CD14-positive monocyte (primary cell): Measurements from ENCODE around the gene CNOT4. TPM values are rescaled to one million over a fixed set of nuclear protein-coding genes. Genes with fewer than 3 reads are reported as not detected.

ENCODE experiments used
- DNase-seq, 3 donors: peaks; one replicate each; pipeline ENCODE4 v3.0.0-alpha.2; 2011 to 2022
- H2AFZ ChIP-seq: 2 replicates; pipeline ENCODE4 v1.6.0; 2012; ENCODE audit warnings: mild to moderate bottlenecking, low read depth, low read length, inconsistent platforms; ENCODE audit not compliant: insufficient read depth, poor library complexity, severe bottlenecking
- H3K27ac ChIP-seq, 2 donors: 1 replicate in 1 of 2; 2 replicates in 1 of 2; pipeline ENCODE4 v1.5.1; 2012 to 2013; ENCODE audit warnings: low read length in 2 of 2, control low read depth in 1 of 2, inconsistent platforms in 1 of 2, low read depth in 1 of 2, mild to moderate bottlenecking in 1 of 2
- H3K27me3 ChIP-seq, 2 donors: one replicate each; pipeline versions ENCODE4 v1.6.0 to v1.6.1; 2011 to 2013; ENCODE audit warnings: low read length in 2 of 2; ENCODE audit not compliant: control insufficient read depth in 2 of 2, insufficient read depth in 2 of 2
- H3K36me3 ChIP-seq, 2 donors: replicated peaks in 1 of 2; 1 replicate in 1 of 2; 2 replicates in 1 of 2; pipeline versions ENCODE4 v1.5.1 to v1.6.1; 2012 to 2013; ENCODE audit warnings: low read length in 2 of 2, control low read depth in 1 of 2, inconsistent platforms in 1 of 2, mild to moderate bottlenecking in 1 of 2; ENCODE audit not compliant: insufficient read depth in 2 of 2, control insufficient read depth in 1 of 2
- H3K4me1 ChIP-seq, 2 donors: 1 replicate in 1 of 2; 2 replicates in 1 of 2; pipeline versions ENCODE4 v1.5.1 to v1.6.1; 2012 to 2013; ENCODE audit warnings: low read length in 2 of 2, control low read depth in 1 of 2, inconsistent platforms in 1 of 2, mild to moderate bottlenecking in 1 of 2, moderate library complexity in 1 of 2; ENCODE audit not compliant: insufficient read depth in 2 of 2, control insufficient read depth in 1 of 2
- H3K4me2 ChIP-seq: replicated peaks from 2 replicates; pipeline ENCODE3; 2012; ENCODE audit warnings: low read length, moderate library complexity, mild to moderate bottlenecking; ENCODE audit not compliant: poor library complexity, severe bottlenecking; ENCODE audit errors: extremely low read depth
- H3K4me3 ChIP-seq, 3 experiments: fragments of 200-600 bp in 1 of 3; sonication (generic) in 1 of 3; replicated peaks in 1 of 3; 1 replicate in 2 of 3; 2 replicates in 1 of 3; pipeline ENCODE4 v1.5.1; 2011 to 2013; ENCODE audit warnings: low read length in 3 of 3, mild to moderate bottlenecking in 3 of 3, control low read depth in 2 of 3, low read depth in 2 of 3, inconsistent platforms in 1 of 3, moderate library complexity in 1 of 3
- H3K79me2 ChIP-seq: 2 replicates; pipeline ENCODE4 v1.6.0; 2012; ENCODE audit warnings: mild to moderate bottlenecking, control low read depth, inconsistent platforms, low read length, moderate library complexity; ENCODE audit not compliant: insufficient read depth
- H3K9ac ChIP-seq: 2 replicates; pipeline ENCODE4 v1.6.0; 2017; ENCODE audit warnings: low read length, mild to moderate bottlenecking; ENCODE audit not compliant: insufficient read depth, poor library complexity, severe bottlenecking
- H3K9me3 ChIP-seq, 2 donors: replicated peaks in 1 of 2; 1 replicate in 1 of 2; 2 replicates in 1 of 2; pipeline versions ENCODE4 v1.5.1 to v1.6.1; 2012 to 2013; ENCODE audit warnings: low read length in 2 of 2, control low read depth in 1 of 2; ENCODE audit not compliant: control insufficient read depth in 1 of 2, insufficient read depth in 1 of 2
- H4K20me1 ChIP-seq: 2 replicates; pipeline ENCODE4 v1.6.0; 2012; ENCODE audit warnings: mild to moderate bottlenecking, low read length, control low read depth, moderate library complexity; ENCODE audit not compliant: insufficient read depth
- H3K27ac Mint-ChIP-seq, 7 donors: one replicate each; pipeline ENCODE4 v1.8.0; 2020; ENCODE audit warnings: mild to moderate bottlenecking in 7 of 7, mixed read lengths in 7 of 7, moderate library complexity in 6 of 7, inconsistent platforms in 2 of 7
- H3K27me3 Mint-ChIP-seq, 3 donors: one replicate each; pipeline ENCODE4 v1.8.0; 2021 to 2022; ENCODE audit warnings: low read depth in 3 of 3, mild to moderate bottlenecking in 3 of 3, mixed read lengths in 3 of 3, moderate library complexity in 3 of 3, inconsistent platforms in 1 of 3
- H3K36me3 Mint-ChIP-seq, 2 donors: one replicate each; pipeline ENCODE4 v1.8.0; 2020; ENCODE audit warnings: mixed read lengths in 2 of 2, inconsistent platforms in 1 of 2, mild to moderate bottlenecking in 1 of 2
- H3K4me1 Mint-ChIP-seq: one replicate; pipeline ENCODE4 v1.8.0; 2020; ENCODE audit warnings: mild to moderate bottlenecking, mixed read lengths
- H3K4me3 Mint-ChIP-seq, 2 donors: one replicate each; pipeline ENCODE4 v1.8.0; 2020; ENCODE audit warnings: mild to moderate bottlenecking in 2 of 2, mixed read lengths in 2 of 2, moderate library complexity in 1 of 2
- H3K9me3 Mint-ChIP-seq, 7 donors: one replicate each; pipeline ENCODE4 v1.8.0; 2020 to 2022; ENCODE audit warnings: mixed read lengths in 7 of 7, mild to moderate bottlenecking in 6 of 7, moderate library complexity in 6 of 7, inconsistent platforms in 2 of 7
- CTCF ChIP-seq: fragments of 200-600 bp; IDR thresholded peaks from one replicate; pipeline ENCODE4 v1.8.0; 2022; ENCODE audit warnings: antibody characterized with exemption, mild to moderate bottlenecking
- WGBS: methylation state at CpG from one replicate; pipeline ENCODE4 v1.1.5; 2013; ENCODE audit warnings: missing lambda C conversion rate; ENCODE audit not compliant: insufficient coverage; 5-methylcytosine and 5-hydroxymethylcytosine counted together
- intact Hi-C, 2 donors: fragments of 100-400 bp; cut with micrococcal nuclease; formaldehyde crosslinking; loops; one replicate each; pipeline versions ENCODE4 v1.15.0 to v1.15.1; 2023
- polyA plus RNA-seq, 3 donors: library from polyadenylated mRNA; depleted of rRNA in 1 of 3; unstranded in 2 of 3; stranded (reverse) in 1 of 3; fragments of 300-500 nt in 2 of 3; fragments of >200 nt in 1 of 3; fragmentation: Illumina TruSeq in 2 of 3; gene quantifications; 1 replicate in 2 of 3; 2 replicates in 1 of 3; pipeline ENCODE4 v1.2.3, GENCODE V29; 2012 to 2021

CNOT4 gene
- polyA plus RNA-seq, 3 donors: 4.3 to 7.9 (median 6.3) TPM

- H3K9me3 Mint-ChIP-seq: peaks cover 0 to 2% (median 0%) of the 10 kb centered on the region in 7 donors
- no peaks in the 10 kb centered on the region for H3K9me3 ChIP-seq
- no peak overlapping the region for H3K4me2 ChIP-seq
- no CpG with 5 or more reads among the region's 2 CpGs for WGBS
- H3K27me3 Mint-ChIP-seq: no peaks in the 10 kb centered on the region
- H3K4me1 ChIP-seq: no peaks in the 10 kb centered on the region
- H3K27ac Mint-ChIP-seq: no peak overlapping the region
- H3K36me3 ChIP-seq: peaks cover 3 to 32% of the 10 kb centered on the region in 2 donors
- peaks cover 26 to 36% of the 10 kb centered on the region in 2 donors for H3K36me3 Mint-ChIP-seq
- H3K27me3 ChIP-seq: no peaks in the 10 kb centered on the region
- no peak overlapping the region for H3K9ac ChIP-seq
- no peak for TF ChIP-seq CTCF
- H3K4me3 ChIP-seq: no peak overlapping the region
- no peak for DNase-seq
- H4K20me1 ChIP-seq: no peaks in the 10 kb centered on the region
- no peak overlapping the region for H2AFZ ChIP-seq
- no peak overlapping the region for H3K27ac ChIP-seq
- H3K79me2 ChIP-seq: no peaks in the 10 kb centered on the region
- intact Hi-C loops: no loop called here
- H3K4me3 Mint-ChIP-seq: no peak overlapping the region
- H3K4me1 Mint-ChIP-seq: no peaks in the 10 kb centered on the region
Observed at GRCh38 chr7:135364206-135364605, 145.7 kb downstream of the CNOT4 start.

GRCh38 chr7:135362871-135363270, 147.0 kb downstream of the CNOT4 start:
- H3K4me2 ChIP-seq: no peak overlapping the region
- peaks cover 3 to 32% of the 10 kb centered on the region in 2 donors for H3K36me3 ChIP-seq
- H3K27me3 ChIP-seq: no peaks in the 10 kb centered on the region
- Mint-ChIP-seq H3K27me3 (no peaks in the 10 kb centered on the region), H3K27ac (peak overlapping the region in 2 of 7 donors; percentile 27 to 68), H3K4me1 (no peaks in the 10 kb centered on the region), H3K36me3 (peaks cover 26 to 32% of the 10 kb centered on the region in 2 donors), H3K9me3 (peaks cover 0 to 2% (median 0%) of the 10 kb centered on the region in 7 donors), H3K4me3 (no peak overlapping the region)
- no peaks in the 10 kb centered on the region for H4K20me1 ChIP-seq
- no peak overlapping the region for H2AFZ ChIP-seq
- 98% methylated on average over 4 of the region's 7 CpGs for WGBS
- no peak for DNase-seq
- no peak overlapping the region for H3K9ac ChIP-seq
- no peaks in the 10 kb centered on the region for H3K79me2 ChIP-seq
- H3K27ac ChIP-seq: no peak overlapping the region
- no peaks in the 10 kb centered on the region for H3K4me1 ChIP-seq
- intact Hi-C loops: no loop called here
- no peak for TF ChIP-seq CTCF
- H3K9me3 ChIP-seq: no peaks in the 10 kb centered on the region
- no peak overlapping the region for H3K4me3 ChIP-seq
